Measurements from ENCODE around the gene UGGT1.
"Not testable (repeated sequence)": the region's sequence is repeated elsewhere in the genome, so short reads cannot be mapped to it uniquely, and the experiment has no call there.

The UGGT1 gene

DNA sequence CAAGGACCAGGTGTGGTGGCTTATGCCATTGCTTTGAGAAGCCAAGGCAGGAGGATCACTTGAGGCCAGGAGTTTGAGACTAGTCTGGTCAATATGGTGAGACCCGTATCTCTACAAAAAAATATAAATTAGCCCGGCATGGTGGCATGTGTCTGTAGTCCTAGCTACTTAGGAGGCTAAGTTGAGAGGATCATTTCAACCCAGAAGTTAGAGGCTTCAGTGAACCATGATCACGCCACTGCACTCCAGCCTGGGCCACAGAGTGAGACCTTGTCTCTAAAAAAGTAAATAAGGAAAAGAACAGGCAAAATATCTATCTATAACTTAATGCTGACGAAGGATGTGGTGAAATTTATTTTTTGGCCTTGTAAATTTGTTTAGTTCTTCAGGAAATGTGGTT, 78.1 kb downstream of the UGGT1 start:
- no peaks in the 10 kb centered on the region for H3K79me2 ChIP-seq
- no peak overlapping the region for H2AFZ ChIP-seq
- no peaks in the 10 kb centered on the region for H3K9me3 ChIP-seq (ENCODE audit: control insufficient read depth, low read length)
- H3K4me1 ChIP-seq: no peaks in the 10 kb centered on the region
- no peak overlapping the region for H3K4me2 ChIP-seq (ENCODE audit: low read length)
- H3K27ac ChIP-seq: no peak overlapping the region
- H3K36me3 ChIP-seq (ENCODE audit: control insufficient read depth, insufficient read depth, low read length): no peaks in the 10 kb centered on the region
- H3K9ac ChIP-seq: no peak overlapping the region
- no peak overlapping the region for H3K4me3 ChIP-seq (ENCODE audit: low read depth, low read length)
- H3K27me3 ChIP-seq (ENCODE audit: control insufficient read depth, insufficient read depth, low read length): no peaks in the 10 kb centered on the region
- TF ChIP-seq, protein P1, sequence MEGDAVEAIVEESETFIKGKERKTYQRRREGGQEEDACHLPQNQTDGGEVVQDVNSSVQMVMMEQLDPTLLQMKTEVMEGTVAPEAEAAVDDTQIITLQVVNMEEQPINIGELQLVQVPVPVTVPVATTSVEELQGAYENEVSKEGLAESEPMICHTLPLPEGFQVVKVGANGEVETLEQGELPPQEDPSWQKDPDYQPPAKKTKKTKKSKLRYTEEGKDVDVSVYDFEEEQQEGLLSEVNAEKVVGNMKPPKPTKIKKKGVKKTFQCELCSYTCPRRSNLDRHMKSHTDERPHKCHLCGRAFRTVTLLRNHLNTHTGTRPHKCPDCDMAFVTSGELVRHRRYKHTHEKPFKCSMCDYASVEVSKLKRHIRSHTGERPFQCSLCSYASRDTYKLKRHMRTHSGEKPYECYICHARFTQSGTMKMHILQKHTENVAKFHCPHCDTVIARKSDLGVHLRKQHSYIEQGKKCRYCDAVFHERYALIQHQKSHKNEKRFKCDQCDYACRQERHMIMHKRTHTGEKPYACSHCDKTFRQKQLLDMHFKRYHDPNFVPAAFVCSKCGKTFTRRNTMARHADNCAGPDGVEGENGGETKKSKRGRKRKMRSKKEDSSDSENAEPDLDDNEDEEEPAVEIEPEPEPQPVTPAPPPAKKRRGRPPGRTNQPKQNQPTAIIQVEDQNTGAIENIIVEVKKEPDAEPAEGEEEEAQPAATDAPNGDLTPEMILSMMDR (IDR thresholded peaks at IDR 0.05): no peak

DNA sequence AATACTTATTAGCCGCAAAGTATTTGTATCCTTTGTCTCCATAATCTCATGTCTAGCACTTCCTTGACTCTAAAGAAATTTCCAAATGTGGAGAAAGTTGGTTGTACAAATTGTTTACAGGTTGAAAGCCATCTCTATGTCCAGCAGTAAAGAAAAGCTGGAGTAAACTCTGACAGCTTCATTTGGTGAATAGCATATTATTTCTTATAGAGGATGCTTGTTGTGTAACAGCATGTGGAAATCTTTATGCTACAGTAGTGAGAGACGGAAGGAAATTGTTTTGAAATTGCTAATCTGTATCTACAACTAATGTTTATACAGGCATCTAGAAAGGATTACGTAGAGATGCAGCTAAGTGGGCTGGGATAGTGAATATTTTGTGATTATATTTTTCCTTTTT, 78.5 kb downstream of the UGGT1 start:
- no peaks in the 10 kb centered on the region for H3K27me3 ChIP-seq (ENCODE audit: control insufficient read depth, insufficient read depth, low read length)
- no peak overlapping the region for H3K4me2 ChIP-seq (ENCODE audit: low read length)
- H3K9ac ChIP-seq: no peak overlapping the region
- H3K36me3 ChIP-seq (ENCODE audit: control insufficient read depth, insufficient read depth, low read length): no peaks in the 10 kb centered on the region
- no peak overlapping the region for H3K27ac ChIP-seq
- H2AFZ ChIP-seq: no peak overlapping the region
- TF ChIP-seq, protein P1 (IDR thresholded peaks at IDR 0.05): no peak
- no peaks in the 10 kb centered on the region for H3K79me2 ChIP-seq
- H3K4me1 ChIP-seq: no peaks in the 10 kb centered on the region
- no peaks in the 10 kb centered on the region for H3K9me3 ChIP-seq (ENCODE audit: control insufficient read depth, low read length)
- H3K4me3 ChIP-seq (ENCODE audit: low read depth, low read length): no peak overlapping the region

DNA sequence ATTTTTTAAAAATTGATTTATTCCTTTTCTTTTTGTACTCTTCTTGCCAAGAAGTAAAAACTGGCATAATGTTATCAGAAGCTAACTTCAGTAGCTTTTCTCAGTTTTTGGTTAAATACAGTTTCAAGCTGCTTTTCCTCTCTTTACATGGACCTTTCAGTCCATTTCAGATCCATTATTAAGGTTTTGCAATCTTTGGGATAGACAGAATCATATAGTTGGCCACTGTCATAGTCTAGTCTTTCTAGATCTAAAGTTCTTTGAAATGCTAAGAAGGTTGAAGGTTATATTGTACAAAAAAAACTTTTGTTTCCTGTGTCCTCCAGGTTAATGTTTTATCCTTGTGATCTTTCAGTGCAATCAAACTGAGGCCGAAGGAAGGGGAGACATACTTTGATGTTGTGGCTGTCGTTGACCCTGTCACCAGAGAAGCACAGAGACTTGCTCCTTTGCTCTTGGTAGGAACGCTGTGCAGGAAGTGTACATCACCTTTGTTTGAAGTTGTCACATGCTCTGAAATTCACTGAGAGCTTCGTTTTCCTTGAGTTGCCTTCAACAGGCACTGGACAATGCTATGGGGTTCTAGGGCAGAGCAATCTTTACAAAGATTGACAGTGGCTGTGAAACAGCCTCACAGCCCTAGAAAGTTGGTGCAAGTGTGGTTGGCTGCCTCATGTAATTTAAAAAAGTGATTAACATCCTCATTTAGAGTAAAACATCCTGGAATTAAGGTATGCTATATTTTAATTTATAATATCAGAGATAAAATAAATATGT, 79.1 kb downstream of the UGGT1 start:
- H3K9ac ChIP-seq: no peak overlapping the region

DNA sequence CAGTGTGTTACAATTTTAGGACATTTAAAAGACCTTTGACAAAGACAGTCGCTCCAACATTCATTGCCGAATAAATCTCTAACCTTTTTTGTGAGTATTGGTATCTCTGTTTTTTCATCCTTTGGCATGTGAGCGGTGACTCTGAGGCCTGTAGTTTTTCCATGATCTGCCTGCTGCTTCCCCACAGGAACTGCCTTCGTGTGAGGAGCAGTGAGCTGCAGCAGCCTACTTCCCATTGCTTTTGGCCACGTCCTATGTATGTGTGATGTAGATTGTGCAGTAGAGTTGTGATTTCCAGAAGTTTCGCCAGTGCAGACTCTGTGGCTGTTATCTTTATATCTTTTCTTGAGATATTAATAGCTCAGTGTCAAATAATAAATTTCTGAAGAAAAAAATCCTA, 79.8 kb downstream of the UGGT1 start:
- TF ChIP-seq, protein P1 (IDR thresholded peaks at IDR 0.05): no peak
- Histone ChIP-seq H3K4me2 (ENCODE audit: low read length) (no peak overlapping the region), H3K4me1 (no peaks in the 10 kb centered on the region), H3K9ac (no peak overlapping the region), H3K79me2 (no peaks in the 10 kb centered on the region), H3K36me3 (ENCODE audit: control insufficient read depth, insufficient read depth, low read length) (no peaks in the 10 kb centered on the region), H3K9me3 (ENCODE audit: control insufficient read depth, low read length) (no peaks in the 10 kb centered on the region), H2AFZ (no peak overlapping the region), H3K27me3 (ENCODE audit: control insufficient read depth, insufficient read depth, low read length) (no peaks in the 10 kb centered on the region), H3K27ac (no peak overlapping the region), H3K4me3 (ENCODE audit: low read depth, low read length) (no peak overlapping the region)

More for the DNA sequence above, 79.1 kb downstream of the UGGT1 start:
- H3K27me3 ChIP-seq (ENCODE audit: control insufficient read depth, insufficient read depth, low read length): no peaks in the 10 kb centered on the region
- H2AFZ ChIP-seq: no peak overlapping the region
- no peaks in the 10 kb centered on the region for H3K9me3 ChIP-seq (ENCODE audit: control insufficient read depth, low read length)
- H3K36me3 ChIP-seq (ENCODE audit: control insufficient read depth, insufficient read depth, low read length): no peaks in the 10 kb centered on the region
- H3K4me3 ChIP-seq (ENCODE audit: low read depth, low read length): no peak overlapping the region
- no peaks in the 10 kb centered on the region for H3K4me1 ChIP-seq
- no peaks in the 10 kb centered on the region for H3K79me2 ChIP-seq
- H3K4me2 ChIP-seq (ENCODE audit: low read length): no peak overlapping the region
- TF ChIP-seq, protein P1 (IDR thresholded peaks at IDR 0.05): no peak
- H3K27ac ChIP-seq: no peak overlapping the region

DNA sequence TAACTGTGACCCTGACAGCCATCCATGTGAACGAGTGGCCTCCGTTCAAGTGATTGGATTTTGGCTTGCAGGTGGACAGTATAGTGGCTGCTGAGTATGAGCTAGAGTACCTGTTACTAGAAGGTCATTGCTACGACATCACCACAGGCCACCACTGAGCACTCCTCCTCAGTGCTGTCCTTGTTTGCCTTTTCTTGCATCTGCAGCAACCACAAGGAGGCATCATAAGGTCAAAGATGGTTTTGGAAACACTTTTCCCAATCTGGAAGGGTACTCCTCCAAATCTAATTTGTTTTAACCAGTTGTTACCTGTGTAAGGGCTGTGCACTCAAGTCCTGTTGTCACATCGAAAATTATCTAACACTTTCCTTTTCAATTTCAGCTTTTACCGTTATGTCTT, 81.2 kb downstream of the UGGT1 start:
- H3K4me2 ChIP-seq (ENCODE audit: low read length): no peak overlapping the region
- H3K9me3 ChIP-seq (ENCODE audit: control insufficient read depth, low read length): no peaks in the 10 kb centered on the region
- H3K79me2 ChIP-seq: no peaks in the 10 kb centered on the region
- H3K4me1 ChIP-seq: no peaks in the 10 kb centered on the region
- no peak overlapping the region for H3K27ac ChIP-seq
- H3K4me3 ChIP-seq (ENCODE audit: low read depth, low read length): no peak overlapping the region
- no peaks in the 10 kb centered on the region for H3K27me3 ChIP-seq (ENCODE audit: control insufficient read depth, insufficient read depth, low read length)
- TF ChIP-seq, protein P1 (IDR thresholded peaks at IDR 0.05): peak; percentile 17
- H2AFZ ChIP-seq: no peak overlapping the region
- H3K9ac ChIP-seq: no peak overlapping the region
- no peaks in the 10 kb centered on the region for H3K36me3 ChIP-seq (ENCODE audit: control insufficient read depth, insufficient read depth, low read length)

DNA sequence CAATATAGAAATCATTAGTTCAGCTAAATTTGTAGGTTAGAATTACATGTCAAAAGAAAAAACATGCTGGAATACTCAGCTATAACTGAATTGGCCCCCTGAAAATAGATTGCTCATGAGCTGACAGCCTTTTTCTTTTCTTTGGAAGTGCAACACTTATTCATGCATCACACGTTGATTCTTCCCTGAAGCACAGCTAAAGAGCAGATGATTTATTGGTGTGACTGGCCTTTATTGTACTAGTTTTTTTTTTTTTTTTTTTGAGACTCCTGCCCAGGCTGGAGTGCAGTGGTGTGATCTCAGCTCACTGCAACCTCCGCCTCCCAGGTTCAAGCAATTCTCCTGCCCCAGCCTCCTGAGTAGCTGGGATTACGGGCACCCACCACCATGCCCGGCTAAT, 83.1 kb downstream of the UGGT1 start:
- H3K36me3 ChIP-seq (ENCODE audit: control insufficient read depth, insufficient read depth, low read length); H3K4me1 ChIP-seq; H3K27ac ChIP-seq; H3K27me3 ChIP-seq (ENCODE audit: control insufficient read depth, insufficient read depth, low read length); H3K79me2 ChIP-seq; H3K4me3 ChIP-seq (ENCODE audit: low read depth, low read length); H3K9me3 ChIP-seq (ENCODE audit: control insufficient read depth, low read length); H3K9ac ChIP-seq; H3K4me2 ChIP-seq (ENCODE audit: low read length); H2AFZ ChIP-seq: not testable (repeated sequence)

Measured in parathyroid adenoma (tissue), 2 donors.